Testis (tissue), 3 donors: Measurements from ENCODE around the gene ESR1. TPM values are rescaled to one million over a fixed set of nuclear protein-coding genes. Genes with fewer than 3 reads are reported as not detected.

Source experiments
- DNase-seq: peaks from one replicate; pipeline ENCODE4 v3.0.0-alpha.2; 2019
- H3K27ac ChIP-seq, 2 donors: fragments of 200-600 bp; sonication (generic); one replicate each; pipeline ENCODE4 v1.5.1; 2019
- H3K27me3 ChIP-seq: fragments of 200-600 bp; sonication (generic); one replicate; pipeline ENCODE4 v1.5.1; 2019
- H3K36me3 ChIP-seq: fragments of 200-600 bp; sonication (generic); one replicate; pipeline ENCODE4 v1.5.1; 2017; ENCODE audit warnings: low read depth; ENCODE audit errors: missing control alignments
- H3K4me1 ChIP-seq: fragments of 200-600 bp; sonication (generic); one replicate; pipeline ENCODE4 v1.5.1; 2019
- H3K4me3 ChIP-seq, 2 donors: fragments of 200-600 bp; sonication (generic); one replicate each; pipeline ENCODE4 v1.5.1; 2017 to 2019
- H3K9me3 ChIP-seq: fragments of 200-600 bp; sonication (generic); one replicate; pipeline ENCODE4 v1.5.1; 2017
- POLR2A ChIP-seq: fragments of 450-650 bp; IDR thresholded peaks from one replicate; pipeline ENCODE4 v1.6.1; 2017; ENCODE audit warnings: antibody characterized with exemption, mild to moderate bottlenecking, moderate library complexity
- WGBS, 2 donors: methylation state at CpG; one replicate each; pipeline ENCODE4 v1.1.5; 2018; 5-methylcytosine and 5-hydroxymethylcytosine counted together
- intact Hi-C: fragments of 100-400 bp; cut with DNase I; formaldehyde crosslinking; loops from one replicate; pipeline ENCODE4 v1.15.1; 2023; ENCODE audit warnings: low total_unique reads
- polyA plus RNA-seq: library from polyadenylated mRNA; stranded (reverse); fragments of 350-450 nt; fragmentation: Illumina TruSeq; extraction: RNeasy Lipid Tissue Mini Kit (QIAGEN cat#74804); gene quantifications from one replicate; pipeline ENCODE4 v1.2.3, GENCODE V29; 2014; ENCODE audit warnings: low read depth, low replicate concordance; ENCODE audit not compliant: insufficient read depth
- total RNA-seq, 2 donors: library from RNA; depleted of rRNA; stranded (reverse); fragments of >200 nt; gene quantifications; one replicate each; pipeline ENCODE4 v1.2.3, GENCODE V29; 2016
- TF ChIP-seq, protein P1 (sequence below), 3 experiments: fragments of 450-650 bp in 2 of 3; fragments of 200-600 bp in 1 of 3; sonication (generic) in 1 of 3; IDR thresholded peaks; one replicate each; pipeline ENCODE4 v1.5.1; 2016 to 2019; ENCODE audit warnings: antibody characterized with exemption in 3 of 3, mild to moderate bottlenecking in 2 of 3, moderate library complexity in 1 of 3

Gene ESR1
- total and polyA plus RNA-seq, 3 donors from 2014 or later: 4.3 to 9.3 (median 8.1) TPM

DNA sequence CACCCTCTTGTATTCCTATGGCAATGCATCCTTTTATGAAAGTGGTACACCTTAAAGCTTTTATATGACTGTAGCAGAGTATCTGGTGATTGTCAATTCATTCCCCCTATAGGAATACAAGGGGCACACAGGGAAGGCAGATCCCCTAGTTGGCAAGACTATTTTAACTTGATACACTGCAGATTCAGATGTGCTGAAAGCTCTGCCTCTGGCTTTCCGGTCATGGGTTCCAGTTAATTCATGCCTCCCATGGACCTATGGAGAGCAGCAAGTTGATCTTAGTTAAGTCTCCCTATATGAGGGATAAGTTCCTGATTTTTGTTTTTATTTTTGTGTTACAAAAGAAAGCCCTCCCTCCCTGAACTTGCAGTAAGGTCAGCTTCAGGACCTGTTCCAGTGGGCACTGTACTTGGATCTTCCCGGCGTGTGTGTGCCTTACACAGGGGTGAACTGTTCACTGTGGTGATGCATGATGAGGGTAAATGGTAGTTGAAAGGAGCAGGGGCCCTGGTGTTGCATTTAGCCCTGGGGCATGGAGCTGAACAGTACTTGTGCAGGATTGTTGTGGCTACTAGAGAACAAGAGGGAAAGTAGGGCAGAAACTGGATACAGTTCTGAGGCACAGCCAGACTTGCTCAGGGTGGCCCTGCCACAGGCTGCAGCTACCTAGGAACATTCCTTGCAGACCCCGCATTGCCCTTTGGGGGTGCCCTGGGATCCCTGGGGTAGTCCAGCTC is 292.1 kb downstream of the ESR1 start:
- Histone ChIP-seq H3K4me3 (no peak overlapping the region), H3K4me1 (no peaks in the 10 kb centered on the region), H3K27ac (no peak overlapping the region), H3K36me3 (no peaks in the 10 kb centered on the region), H3K27me3 (no peaks in the 10 kb centered on the region), H3K9me3 (no peaks in the 10 kb centered on the region)
- intact Hi-C loops: no loop called here
- no peak for DNase-seq
- TF ChIP-seq, protein P1, sequence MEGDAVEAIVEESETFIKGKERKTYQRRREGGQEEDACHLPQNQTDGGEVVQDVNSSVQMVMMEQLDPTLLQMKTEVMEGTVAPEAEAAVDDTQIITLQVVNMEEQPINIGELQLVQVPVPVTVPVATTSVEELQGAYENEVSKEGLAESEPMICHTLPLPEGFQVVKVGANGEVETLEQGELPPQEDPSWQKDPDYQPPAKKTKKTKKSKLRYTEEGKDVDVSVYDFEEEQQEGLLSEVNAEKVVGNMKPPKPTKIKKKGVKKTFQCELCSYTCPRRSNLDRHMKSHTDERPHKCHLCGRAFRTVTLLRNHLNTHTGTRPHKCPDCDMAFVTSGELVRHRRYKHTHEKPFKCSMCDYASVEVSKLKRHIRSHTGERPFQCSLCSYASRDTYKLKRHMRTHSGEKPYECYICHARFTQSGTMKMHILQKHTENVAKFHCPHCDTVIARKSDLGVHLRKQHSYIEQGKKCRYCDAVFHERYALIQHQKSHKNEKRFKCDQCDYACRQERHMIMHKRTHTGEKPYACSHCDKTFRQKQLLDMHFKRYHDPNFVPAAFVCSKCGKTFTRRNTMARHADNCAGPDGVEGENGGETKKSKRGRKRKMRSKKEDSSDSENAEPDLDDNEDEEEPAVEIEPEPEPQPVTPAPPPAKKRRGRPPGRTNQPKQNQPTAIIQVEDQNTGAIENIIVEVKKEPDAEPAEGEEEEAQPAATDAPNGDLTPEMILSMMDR (IDR thresholded peaks at IDR 0.05): no peak
- TF ChIP-seq POLR2A: no peak
- 90 to 93% methylated on average over 4 of the region's 4 CpGs for WGBS, 2 donors

DNA sequence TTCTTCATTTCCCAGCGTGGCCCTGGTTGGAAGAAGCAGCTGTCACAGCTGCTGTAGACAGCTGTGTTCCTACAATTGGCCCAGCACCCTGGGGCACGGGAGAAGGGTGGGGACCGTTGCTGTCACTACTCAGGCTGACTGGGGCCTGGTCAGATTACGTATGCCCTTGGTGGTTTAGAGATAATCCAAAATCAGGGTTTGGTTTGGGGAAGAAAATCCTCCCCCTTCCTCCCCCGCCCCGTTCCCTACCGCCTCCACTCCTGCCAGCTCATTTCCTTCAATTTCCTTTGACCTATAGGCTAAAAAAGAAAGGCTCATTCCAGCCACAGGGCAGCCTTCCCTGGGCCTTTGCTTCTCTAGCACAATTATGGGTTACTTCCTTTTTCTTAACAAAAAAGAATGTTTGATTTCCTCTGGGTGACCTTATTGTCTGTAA is 292.7 kb downstream of the ESR1 start:
- Histone ChIP-seq H3K27me3 (no peaks in the 10 kb centered on the region), H3K4me3 (no peak overlapping the region), H3K27ac (no peak overlapping the region), H3K9me3 (no peaks in the 10 kb centered on the region), H3K36me3 (no peaks in the 10 kb centered on the region), H3K4me1 (no peaks in the 10 kb centered on the region)
- 59 to 73% methylated on average over 4 to 7 of the region's 7 CpGs for WGBS, 2 donors
- TF ChIP-seq, protein P1 (IDR thresholded peaks at IDR 0.05): no peak
- TF ChIP-seq POLR2A: no peak
- intact Hi-C loops: no loop called here
- no peak for DNase-seq

DNA sequence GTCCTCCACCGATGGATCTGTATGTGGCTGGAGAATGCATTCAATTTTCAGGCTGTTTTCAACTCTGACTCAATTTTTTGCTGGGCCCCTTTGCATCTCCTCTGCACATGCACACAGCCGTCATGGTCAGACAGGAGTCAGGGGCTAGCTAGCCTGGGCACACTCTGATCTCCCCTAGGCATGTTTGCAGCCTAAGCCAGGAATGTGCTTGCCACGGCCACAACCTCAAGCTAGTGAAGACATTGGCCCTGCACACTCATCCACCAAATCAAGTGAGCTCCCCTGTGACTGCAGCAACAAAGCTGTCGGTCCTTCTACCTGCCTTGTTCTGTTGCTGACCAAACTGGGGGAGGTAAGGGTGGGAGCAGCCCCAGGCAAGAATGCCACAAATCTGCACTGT is 300.5 kb downstream of the ESR1 start:
- no peak for DNase-seq
- 89 to 91% methylated on average over 4 of the region's 4 CpGs for WGBS, 2 donors
- Histone ChIP-seq H3K9me3 (no peaks in the 10 kb centered on the region), H3K27ac (no peak overlapping the region), H3K27me3 (no peaks in the 10 kb centered on the region), H3K4me1 (no peaks in the 10 kb centered on the region), H3K36me3 (no peaks in the 10 kb centered on the region), H3K4me3 (no peak overlapping the region)
- no peak for TF ChIP-seq POLR2A
- TF ChIP-seq, protein P1 (IDR thresholded peaks at IDR 0.05): no peak
- intact Hi-C loops: no loop called here

DNA sequence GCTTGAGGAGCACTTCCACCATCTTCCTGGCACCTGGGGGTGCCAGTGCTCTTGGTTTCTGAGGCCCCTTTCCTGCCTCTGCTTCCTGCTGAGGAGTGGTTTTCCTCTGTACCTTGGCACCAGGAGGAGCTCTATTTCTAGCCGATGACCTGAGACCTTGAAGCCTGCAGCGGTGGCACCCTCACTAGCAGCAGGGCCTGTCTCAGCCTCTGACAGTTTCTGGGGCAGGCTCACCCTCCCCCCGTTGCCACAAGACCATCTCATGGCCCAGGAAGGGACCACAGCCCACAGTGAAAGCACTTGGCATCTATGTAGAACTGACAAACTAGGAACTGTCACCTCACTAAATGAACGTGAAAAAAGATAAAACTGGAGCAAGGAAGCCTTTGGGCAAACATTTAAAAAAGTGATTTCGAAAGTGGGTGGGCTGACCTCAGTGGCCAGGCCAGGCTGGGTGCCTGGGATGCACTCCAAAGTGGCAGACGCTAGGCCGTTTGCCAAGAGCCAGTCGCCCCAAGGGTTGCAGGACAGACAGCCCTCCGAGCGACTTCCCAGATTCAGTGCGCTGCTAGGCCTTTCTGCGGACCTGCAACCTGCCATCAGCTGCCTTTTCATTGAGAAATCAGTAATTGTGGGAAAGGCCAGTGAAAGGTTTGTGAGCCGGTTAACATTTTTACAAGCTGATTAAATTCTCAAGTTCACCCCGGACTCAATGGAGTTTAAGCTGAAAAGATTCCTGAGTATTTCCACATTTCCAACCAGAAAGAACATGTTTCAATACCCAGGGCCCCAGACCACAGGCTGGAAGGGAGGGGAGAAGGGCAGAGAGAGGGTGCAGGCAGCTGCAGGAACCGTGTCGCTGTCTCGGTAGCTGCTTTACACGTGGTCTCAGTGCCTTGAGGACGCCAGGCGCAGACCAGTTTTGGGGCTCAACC is 303.7 kb downstream of the ESR1 start:
- intact Hi-C loops: loop anchor here (10.0 kb wide), 1 partner anchor 426 kb away; no protein-coding TSS in a partner anchor
- Histone ChIP-seq H3K27ac (no peak overlapping the region), H3K4me1 (no peaks in the 10 kb centered on the region), H3K27me3 (no peaks in the 10 kb centered on the region), H3K4me3 (no peak overlapping the region), H3K36me3 (no peaks in the 10 kb centered on the region), H3K9me3 (no peaks in the 10 kb centered on the region)
- DNase-seq: no peak
- no peak for TF ChIP-seq POLR2A
- TF ChIP-seq, protein P1 (IDR thresholded peaks at IDR 0.05): no peak
- WGBS, 2 donors: 86 to 88% methylated on average over 20 of the region's 20 CpGs
